Measurements from ENCODE around the gene ANKRD6. TPM values are rescaled to one million over a fixed set of nuclear protein-coding genes. Genes with fewer than 3 reads are reported as not detected.

Gene ANKRD6
- total and polyA plus RNA-seq, 3 donors from 2014 or later = 20.9 to 52.8 (median 29.8) TPM

DNA sequence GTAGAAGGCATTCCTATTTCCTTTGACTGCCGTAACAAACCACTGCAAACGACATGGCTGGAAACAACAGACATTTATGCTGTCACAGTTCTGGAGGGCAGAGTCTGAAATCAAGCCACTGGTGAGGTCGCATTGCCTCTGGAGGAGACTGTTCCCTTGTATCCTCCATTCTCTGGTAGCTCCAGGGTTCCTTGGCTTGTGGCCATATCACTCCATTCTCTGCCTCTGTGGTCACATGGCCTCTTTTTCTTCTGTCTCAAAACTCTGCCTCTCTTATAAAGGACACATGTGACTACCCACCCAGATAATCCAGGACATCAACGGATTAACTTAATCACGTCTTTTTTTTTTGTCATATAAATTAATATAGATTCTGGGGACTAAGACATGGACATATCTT is 121.2 kb downstream of the ANKRD6 start:
- no peak for TF ChIP-seq POLR2A (IDR thresholded peaks at IDR 0.05)
- TF ChIP-seq, protein P1, sequence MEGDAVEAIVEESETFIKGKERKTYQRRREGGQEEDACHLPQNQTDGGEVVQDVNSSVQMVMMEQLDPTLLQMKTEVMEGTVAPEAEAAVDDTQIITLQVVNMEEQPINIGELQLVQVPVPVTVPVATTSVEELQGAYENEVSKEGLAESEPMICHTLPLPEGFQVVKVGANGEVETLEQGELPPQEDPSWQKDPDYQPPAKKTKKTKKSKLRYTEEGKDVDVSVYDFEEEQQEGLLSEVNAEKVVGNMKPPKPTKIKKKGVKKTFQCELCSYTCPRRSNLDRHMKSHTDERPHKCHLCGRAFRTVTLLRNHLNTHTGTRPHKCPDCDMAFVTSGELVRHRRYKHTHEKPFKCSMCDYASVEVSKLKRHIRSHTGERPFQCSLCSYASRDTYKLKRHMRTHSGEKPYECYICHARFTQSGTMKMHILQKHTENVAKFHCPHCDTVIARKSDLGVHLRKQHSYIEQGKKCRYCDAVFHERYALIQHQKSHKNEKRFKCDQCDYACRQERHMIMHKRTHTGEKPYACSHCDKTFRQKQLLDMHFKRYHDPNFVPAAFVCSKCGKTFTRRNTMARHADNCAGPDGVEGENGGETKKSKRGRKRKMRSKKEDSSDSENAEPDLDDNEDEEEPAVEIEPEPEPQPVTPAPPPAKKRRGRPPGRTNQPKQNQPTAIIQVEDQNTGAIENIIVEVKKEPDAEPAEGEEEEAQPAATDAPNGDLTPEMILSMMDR (IDR thresholded peaks at IDR 0.05) = no peak
- H3K4me3 ChIP-seq = no peak overlapping the region
- intact Hi-C loops (cut with DNase I; ENCODE audit: low total_unique reads) = no loop called here
- H3K27ac ChIP-seq = no peak overlapping the region
- no peaks in the 10 kb centered on the region for H3K27me3 ChIP-seq
- no peaks in the 10 kb centered on the region for H3K4me1 ChIP-seq
- no peak for DNase-seq
- no peaks in the 10 kb centered on the region for H3K9me3 ChIP-seq
- H3K36me3 ChIP-seq (ENCODE audit: low read depth, missing control alignments) = no peaks in the 10 kb centered on the region
- 82 to 93% methylated on average over 5 of the region's 5 CpGs for WGBS, 2 donors

DNA sequence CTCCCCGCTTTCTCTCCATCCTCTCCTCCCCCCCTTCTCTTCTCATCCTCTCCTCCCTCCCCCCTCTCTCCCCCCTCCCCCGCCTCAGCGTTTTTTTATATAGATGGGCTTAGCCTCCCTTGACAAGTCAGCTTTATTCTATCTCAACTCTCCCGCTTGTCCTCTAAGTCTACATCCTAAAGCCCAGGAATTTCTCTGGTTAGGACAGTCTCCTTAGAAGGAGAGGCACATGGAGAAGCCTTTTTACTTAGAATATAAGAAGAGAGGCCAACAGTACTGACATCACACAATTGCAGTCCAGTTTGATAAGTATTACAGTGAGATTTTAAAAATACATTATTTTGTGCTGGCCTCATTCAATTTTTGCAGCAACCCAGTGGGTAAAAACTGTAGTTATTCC is 122.1 kb downstream of the ANKRD6 start:
- no peak for TF ChIP-seq POLR2A (IDR thresholded peaks at IDR 0.05)
- TF ChIP-seq, protein P1 (IDR thresholded peaks at IDR 0.05) = no peak
- no peak for DNase-seq
- Histone ChIP-seq H3K4me1 (no peaks in the 10 kb centered on the region), H3K27ac (no peak overlapping the region), H3K4me3 (no peak overlapping the region), H3K9me3 (no peaks in the 10 kb centered on the region), H3K36me3 (ENCODE audit: low read depth, missing control alignments) (no peaks in the 10 kb centered on the region), H3K27me3 (no peaks in the 10 kb centered on the region)
- intact Hi-C loops (cut with DNase I; ENCODE audit: low total_unique reads) = no loop called here
- 76 to 81% methylated on average over 3 of the region's 4 CpGs for WGBS, 2 donors

DNA sequence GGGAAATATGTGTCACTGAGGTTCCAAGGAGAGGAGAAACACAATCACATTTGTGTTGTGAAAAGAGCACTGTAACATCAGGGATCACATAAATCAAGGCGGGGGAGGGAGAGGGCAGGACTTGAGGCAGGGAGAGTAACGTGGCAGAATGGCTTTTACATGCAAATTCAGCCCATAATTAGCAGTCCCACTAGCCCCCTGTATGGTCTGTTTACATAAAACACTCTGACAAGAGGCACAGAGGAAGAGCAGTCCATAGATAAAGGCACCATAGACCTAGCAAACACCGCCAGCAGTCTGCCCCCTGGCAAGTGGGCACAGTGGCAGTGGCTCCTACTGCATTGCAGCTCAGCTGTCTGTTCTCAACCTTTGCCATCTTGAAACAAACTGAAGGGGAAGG is 122.9 kb downstream of the ANKRD6 start:
- Histone ChIP-seq H3K27ac (no peak overlapping the region), H3K4me1 (no peaks in the 10 kb centered on the region), H3K36me3 (ENCODE audit: low read depth, missing control alignments) (no peaks in the 10 kb centered on the region), H3K27me3 (no peaks in the 10 kb centered on the region), H3K4me3 (no peak overlapping the region), H3K9me3 (no peaks in the 10 kb centered on the region)
- intact Hi-C loops (cut with DNase I; ENCODE audit: low total_unique reads) = no loop called here
- no peak for DNase-seq
- TF ChIP-seq, protein P1 (IDR thresholded peaks at IDR 0.05) = no peak
- no peak for TF ChIP-seq POLR2A (IDR thresholded peaks at IDR 0.05)
- WGBS, 2 donors = 49 to 79% methylated on average over 3 of the region's 3 CpGs

DNA sequence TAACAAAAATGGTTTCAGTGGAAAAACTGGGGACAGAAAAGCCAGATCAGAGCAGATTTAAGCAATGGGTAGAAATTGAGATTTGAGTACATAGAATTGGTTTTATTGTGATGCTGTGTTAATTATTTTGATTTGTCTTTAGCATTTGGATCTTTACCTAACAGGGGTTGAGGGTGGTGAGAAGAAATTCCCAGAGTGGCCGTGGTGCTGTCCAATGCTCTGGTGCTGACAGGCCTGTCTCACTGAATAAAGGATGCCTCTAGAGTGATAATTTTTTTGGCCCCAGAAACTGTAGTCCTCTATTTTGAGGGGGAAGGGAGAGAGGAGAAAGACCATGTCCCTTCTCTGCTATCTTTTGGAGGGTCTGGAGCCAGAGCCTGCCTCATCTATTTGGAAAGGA is 126.5 kb downstream of the ANKRD6 start:
- DNase-seq = no peak
- Histone ChIP-seq H3K4me1 (no peaks in the 10 kb centered on the region), H3K27ac (no peak overlapping the region), H3K27me3 (no peaks in the 10 kb centered on the region), H3K4me3 (no peak overlapping the region), H3K36me3 (ENCODE audit: low read depth, missing control alignments) (no peaks in the 10 kb centered on the region), H3K9me3 (no peaks in the 10 kb centered on the region)
- TF ChIP-seq POLR2A (IDR thresholded peaks at IDR 0.05) = no peak
- TF ChIP-seq, protein P1 (IDR thresholded peaks at IDR 0.05) = no peak
- WGBS, 2 donors = 90 to 96% methylated on average over 1 of the region's 1 CpG
- intact Hi-C loops (cut with DNase I; ENCODE audit: low total_unique reads) = no loop called here

DNA sequence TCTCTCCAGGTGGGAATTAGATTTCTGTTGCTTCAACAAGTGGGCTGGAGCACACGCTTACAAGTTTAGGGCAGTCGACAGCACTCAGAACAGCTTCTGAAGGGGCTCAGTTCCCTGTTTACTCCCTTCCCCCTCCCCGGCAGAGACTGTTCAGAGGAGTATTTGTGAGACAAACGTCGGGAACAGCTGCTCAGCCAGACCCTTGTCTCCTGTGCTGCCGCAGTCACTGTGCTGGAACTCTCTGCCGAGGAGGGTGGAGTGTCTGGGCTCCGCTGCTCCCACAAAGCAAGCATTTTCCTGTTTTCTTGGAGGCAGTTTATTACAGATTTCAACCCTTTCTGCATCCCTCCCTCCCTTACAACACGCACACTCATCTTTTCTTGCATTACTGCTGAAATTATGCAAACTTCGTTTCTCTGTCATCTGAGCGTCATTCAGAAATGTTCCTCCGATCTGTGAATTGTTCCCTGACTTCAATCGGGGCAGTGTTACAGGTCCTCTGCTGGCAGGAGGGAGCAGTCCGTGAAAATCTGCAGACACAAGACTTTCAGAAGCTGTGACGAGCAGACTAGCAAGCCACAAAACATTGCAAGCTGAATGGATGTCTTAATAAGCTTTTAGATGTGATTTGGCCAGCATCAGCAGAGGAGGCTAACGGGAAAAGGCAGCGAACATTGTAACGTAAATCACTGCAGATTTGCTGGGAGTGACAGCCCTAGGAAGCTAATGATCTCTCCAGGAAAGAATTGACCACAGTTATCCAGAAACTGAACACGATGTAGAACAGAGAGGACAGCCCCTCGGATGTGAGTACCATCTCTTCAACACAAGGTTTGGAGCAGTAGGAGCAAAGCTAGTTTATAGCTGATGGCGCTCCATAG is 129.4 kb downstream of the ANKRD6 start:
- Histone ChIP-seq H3K4me1 (peaks cover 5% of the 10 kb centered on the region), H3K36me3 (ENCODE audit: low read depth, missing control alignments) (no peaks in the 10 kb centered on the region), H3K27me3 (no peaks in the 10 kb centered on the region), H3K9me3 (no peaks in the 10 kb centered on the region), H3K4me3 (no peak overlapping the region), H3K27ac (no peak overlapping the region)
- no peak for DNase-seq
- TF ChIP-seq POLR2A (IDR thresholded peaks at IDR 0.05) = no peak
- TF ChIP-seq, protein P1 (IDR thresholded peaks at IDR 0.05) = no peak
- intact Hi-C loops (cut with DNase I; ENCODE audit: low total_unique reads) = no loop called here
- WGBS, 2 donors = 48 to 50% methylated on average over 21 of the region's 21 CpGs
